HG03135 (cell line): ENCODE results near the gene PPFIA1.

Experiments
- ATAC-seq: cut with Tn5 transposase; IDR thresholded peaks from one replicate; pipeline ENCODE4 v1.9.1; 2021; ENCODE audit warnings: mild to moderate bottlenecking, moderate library complexity; ENCODE audit not compliant: unreplicated experiment

PPFIA1 gene

GRCh38 chr11:70352601-70353000 is 82.1 kb downstream of the PPFIA1 start:
- no peak for ATAC-seq

DNA sequence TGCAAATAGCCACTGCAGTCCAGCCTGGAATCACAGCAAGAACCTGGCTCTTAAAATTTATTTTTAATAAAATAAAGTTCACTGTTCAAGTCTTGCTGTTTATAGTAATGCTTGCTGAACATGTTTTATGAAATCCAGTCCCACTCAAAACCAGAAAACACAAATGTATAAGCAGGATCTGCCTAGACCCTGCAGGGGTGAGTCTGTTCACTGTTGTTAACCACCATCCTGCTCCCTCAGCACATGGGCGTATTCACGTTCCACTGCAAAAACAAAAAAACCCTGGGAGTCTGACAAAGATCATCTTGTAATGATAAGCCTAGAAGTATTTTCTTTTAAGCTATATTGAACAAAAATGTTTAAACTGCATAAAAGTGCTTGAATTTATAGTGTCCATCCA is 82.8 kb downstream of the PPFIA1 start:
- ATAC-seq, result no peak

DNA sequence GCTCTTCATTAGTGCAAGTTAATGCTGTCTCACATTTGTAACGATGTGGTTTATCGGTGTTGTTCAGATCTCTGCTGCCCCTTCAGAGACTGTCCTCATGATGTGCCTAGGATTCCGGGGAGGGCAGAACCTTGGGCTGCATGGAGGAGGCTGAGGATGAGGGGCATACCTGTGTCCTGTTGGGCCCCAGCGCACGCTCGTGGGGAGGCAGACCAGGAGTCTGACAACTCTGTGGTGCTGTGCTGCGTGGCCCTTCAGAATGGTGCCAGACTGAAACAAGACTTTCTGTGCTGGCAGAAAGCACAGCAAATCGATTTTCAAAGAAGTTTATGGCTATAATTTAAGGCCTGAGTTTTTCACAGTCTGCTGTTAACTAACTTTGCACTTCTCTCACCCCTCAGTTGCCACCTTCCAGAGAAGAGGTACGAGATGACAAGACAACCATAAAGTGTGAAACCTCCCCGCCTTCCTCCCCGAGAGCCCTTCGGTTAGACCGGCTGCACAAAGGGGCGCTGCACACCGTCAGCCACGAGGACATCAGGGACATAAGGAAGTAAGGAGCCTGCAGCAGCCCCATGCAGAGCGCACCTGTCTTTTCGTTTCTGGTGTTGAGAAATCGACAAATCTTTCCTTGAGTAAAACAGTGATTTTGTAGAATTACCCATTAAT is 83.5 kb downstream of the PPFIA1 start:
- ATAC-seq, result no peak

DNA sequence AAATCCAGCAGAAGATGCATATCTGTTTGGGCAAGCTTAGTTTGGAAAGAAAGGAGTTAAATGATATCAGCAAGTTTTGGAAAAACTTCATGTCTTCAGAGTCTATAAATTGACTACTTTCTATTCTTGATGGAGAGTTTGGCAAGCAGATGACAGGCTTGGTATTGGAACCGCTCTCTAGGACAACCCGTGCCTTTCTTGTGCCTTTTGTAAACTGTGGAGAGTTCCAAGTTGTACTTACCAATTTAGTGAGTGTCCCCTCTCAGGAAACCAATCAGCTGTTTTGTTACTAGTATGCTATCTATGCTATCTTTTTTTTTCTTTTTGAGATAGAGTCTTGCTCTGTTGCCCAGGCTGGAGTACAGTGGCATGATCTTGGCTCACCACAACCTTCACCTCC is 84.1 kb downstream of the PPFIA1 start:
- ATAC-seq, result no peak

GRCh38 chr11:70358753-70359152 is 88.3 kb downstream of the PPFIA1 start:
- ATAC-seq, result no peak

DNA sequence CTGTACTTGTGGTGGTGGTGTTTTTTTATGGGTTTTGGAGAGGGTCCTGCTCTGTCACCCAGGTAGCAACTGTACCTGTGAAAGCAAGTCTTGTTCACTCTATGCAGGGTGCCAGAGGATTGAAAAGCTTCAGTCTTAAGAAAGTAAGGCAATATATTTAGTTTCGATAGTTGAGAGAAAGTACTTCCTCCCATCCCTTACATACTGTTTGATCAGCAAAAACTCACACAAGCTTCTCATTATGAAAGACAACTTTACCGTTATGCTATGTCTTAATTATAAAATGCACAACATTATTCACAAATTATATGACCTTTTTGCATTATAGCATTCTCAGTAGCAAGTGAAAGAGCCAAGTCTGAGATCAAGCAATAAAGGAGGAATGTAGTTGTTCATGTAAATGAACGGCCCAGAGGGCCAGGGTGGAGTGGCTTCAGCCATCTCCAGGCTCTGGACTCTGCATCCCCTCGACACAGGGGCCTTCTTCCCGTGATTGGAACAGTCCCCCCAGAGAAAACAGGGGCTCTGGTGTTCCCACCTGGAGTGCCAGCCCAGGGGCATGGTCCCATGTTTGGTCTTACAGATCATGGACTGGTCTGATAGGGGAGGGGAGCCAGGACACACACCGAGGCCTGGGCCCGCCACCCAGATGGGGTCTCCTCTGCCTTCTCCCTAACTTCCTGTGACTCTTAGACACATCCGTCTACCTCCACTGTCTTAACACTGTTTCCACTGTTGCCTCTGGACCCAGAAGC is 89.1 kb downstream of the PPFIA1 start:
- no peak for ATAC-seq

GRCh38 chr11:70360211-70360610 is 89.7 kb downstream of the PPFIA1 start:
- no peak for ATAC-seq

DNA sequence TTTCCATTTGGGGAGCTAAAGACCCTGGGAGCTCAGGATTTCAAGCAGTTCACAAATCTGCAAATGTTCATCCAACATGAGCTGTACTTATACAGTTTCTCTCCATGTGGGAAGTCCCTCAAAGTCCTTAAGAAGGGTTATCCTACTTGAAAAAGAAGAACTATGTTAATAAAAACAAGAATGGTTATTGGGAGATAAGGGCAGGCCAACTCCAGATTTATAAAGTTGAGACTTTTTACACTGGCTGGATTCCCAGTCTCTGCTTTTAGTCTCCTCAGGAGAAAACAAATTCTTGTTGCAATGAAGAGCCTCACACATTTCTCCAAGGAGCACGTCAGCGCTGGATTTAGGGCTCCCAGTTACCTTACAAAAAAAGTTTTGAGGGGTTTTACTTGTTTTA is 93.7 kb downstream of the PPFIA1 start:
- ATAC-seq, result no peak

- ATAC-seq, result no peak
Observed at GRCh38 chr11:70364745-70365543, 94.5 kb downstream of the PPFIA1 start.

DNA sequence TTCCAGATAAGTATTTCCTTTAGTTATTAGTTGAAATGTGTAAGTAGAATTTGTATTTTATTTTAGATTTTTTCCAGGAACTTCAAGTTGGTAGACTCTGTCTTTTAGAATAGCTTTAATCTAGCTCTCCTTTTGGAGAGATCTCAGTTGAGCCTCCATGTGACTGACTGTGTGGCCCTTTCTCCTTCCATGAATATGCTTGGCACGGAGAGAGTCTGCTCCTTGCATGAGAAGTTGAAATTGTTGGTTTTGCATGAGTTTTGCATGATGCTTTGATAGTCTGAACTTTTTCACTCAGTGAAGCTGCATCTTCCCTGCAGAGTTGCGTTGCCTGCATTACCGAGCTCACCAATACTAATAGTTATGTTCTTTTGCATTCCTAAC is 95.0 kb downstream of the PPFIA1 start:
- ATAC-seq, result no peak

DNA sequence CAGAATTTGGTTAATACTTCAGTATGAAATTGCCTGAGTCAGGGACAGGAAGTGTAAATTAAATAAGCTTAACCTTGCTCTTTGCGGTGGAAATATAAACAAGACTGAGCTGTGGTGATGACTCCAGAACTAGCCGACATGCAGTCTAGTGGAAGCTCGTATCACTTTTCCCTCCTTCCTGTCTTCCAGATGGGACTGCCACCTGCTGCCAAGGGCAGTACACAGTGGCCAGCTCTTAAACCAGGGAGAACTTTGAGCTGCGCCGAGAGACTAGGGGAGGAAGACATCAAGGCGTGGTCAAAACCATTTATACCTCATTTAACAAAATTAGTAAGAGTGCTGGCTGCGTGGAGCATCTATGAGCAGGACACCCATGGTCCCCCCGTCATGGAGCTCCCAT is 96.6 kb downstream of the PPFIA1 start:
- ATAC-seq, result no peak

- no peak for ATAC-seq
Observed at GRCh38 chr11:70368961-70369360, 98.5 kb downstream of the PPFIA1 start.

GRCh38 chr11:70371241-70371640 is 100.8 kb downstream of the PPFIA1 start:
- no peak for ATAC-seq

DNA sequence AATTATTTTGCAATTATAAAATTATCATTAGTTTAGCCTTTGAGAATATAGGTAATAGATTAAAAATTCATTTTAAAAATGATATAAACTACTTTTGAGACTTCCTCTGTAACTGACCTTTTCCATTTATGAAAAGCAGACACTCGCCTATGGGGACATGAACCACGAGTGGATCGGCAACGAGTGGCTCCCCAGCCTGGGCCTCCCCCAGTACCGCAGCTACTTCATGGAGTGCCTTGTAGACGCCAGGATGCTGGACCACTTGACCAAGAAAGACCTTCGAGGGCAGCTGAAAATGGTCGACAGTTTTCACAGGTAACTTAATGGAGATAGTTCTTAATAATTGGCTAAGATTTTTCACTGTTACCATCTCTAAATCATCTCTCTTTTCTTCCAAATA is 101.6 kb downstream of the PPFIA1 start:
- no peak for ATAC-seq

GRCh38 chr11:70376621-70377020 is 106.1 kb downstream of the PPFIA1 start:
- ATAC-seq, result no peak

GRCh38 chr11:70377645-70378044 is 107.2 kb downstream of the PPFIA1 start:
- no peak for ATAC-seq

DNA sequence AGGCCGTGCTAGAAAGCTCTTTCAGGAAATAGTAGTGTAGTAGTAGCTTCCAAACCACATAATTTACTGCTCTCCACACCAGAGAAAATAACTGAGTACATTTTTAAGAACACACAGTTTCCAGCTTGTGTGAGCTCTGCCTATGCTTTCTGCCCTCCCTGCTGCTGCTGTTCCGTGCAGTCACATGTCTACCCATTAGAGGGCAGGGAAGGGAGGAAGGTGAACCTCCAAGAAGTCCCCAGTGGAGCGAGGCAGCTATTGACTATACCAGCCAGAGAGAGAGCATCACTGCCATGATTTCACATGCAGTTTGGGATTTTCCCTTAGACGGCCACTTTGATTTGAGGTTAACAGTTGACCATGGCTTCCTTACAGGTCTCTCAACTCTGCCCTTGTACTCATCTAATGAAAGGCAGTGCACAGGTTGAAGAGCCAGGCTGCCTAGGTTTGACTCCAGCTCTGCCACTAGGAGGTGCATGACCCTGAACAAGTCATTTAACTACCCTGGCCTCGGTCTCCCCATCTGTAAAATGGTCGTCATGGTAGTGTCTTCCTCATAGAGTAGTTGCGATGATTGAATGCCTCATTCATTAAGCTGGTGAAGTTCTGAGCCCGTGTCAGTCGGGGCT is 108.1 kb downstream of the PPFIA1 start:
- ATAC-seq, result no peak

DNA sequence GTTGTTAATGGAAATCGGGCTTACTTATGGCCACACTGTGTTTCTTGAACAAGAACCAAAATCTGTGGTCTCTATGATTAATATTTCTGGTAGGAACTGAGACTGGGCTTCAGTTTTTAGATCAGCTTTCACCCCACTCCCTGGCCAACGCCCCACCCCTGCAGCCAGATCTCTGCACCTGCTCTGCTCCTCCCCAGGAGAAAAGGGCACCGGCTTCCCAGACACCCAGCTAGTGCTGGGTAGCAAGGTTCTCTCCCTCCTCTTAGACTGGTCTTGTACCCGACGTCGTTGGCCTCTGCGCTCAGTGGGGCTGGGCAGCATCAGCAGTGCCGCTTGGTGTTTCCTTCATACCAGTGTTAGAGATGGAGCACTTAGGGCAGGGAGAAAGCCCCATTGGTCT is 110.9 kb downstream of the PPFIA1 start:
- ATAC-seq, result no peak

DNA sequence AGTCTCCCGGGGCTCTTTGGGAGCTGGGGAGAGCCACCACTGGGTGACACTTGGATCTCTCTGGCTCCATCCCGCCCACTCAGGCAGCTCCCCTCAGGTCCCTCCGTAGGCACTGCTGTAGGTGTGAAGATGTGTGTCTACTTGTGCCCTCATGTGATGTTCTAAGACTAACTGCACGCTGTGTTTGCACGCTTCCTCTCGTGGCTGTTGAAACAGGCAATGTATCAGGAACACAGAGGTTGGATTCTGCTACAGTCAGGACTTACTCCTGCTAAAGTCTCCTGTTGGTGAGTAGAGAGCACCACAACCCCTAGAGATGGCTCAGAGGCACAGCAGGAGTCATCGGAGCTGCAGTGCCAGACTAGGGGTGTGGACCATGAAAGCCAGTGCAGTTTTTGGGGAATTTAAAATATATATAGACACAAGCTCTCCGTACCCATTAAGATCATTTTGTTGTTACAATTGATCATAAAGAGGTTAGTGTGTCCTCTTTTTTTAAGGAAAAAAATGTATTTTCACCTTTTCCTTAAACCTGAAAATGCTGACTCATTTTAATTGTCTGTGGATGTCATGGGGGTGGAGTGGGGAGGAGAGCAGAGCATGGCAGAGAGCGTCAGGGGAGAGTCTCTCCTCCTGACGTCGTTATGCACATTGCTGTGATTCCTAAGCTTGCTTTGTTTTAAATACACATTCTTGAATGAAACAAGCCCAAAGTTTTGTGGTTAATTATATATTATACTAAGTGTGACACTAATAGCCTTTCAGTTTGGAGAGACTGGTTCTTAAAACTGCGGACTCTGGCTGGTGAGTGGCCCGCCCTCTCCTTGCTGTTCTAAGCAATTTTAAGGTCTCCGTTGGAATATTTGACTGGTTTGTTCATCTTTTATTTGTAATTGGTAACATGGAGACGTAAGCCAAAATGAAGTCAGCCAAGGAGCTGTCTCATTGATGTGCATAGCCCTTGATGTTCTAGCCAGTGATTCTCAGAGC is 111.7 kb downstream of the PPFIA1 start:
- no peak for ATAC-seq
